GM13977 (cell line): Measurements from ENCODE around the gene MARCO.

ENCODE experiments used
- DNase-seq: peaks from one replicate; pipeline ENCODE4 v3.0.0; 2012; ENCODE audit warnings: low spot score
- CTCF ChIP-seq: IDR thresholded peaks from 2 replicates; pipeline ENCODE4 v1.5.1; 2012; ENCODE audit warnings: mild to moderate bottlenecking, control low read depth; ENCODE audit not compliant: insufficient read depth; ENCODE audit errors: extremely low read depth, missing control alignments
- in situ Hi-C: fragments of 300-500 bp; cut with MboI; formaldehyde crosslinking; loops from one replicate; pipeline ENCODE4 v1.12.0; 2022; ENCODE audit warnings: low sequenced_read_pairs, low pct_unique_long_range_greater_than_20kb, mixed read lengths, inconsistent platforms; ENCODE audit not compliant: unreplicated experiment

The MARCO gene

GRCh38 chr2:118987886-118988285 lies 45.9 kb downstream of the MARCO start:
- in situ Hi-C loops: no loop called here
- no peak for TF ChIP-seq CTCF

GRCh38 chr2:118988706-118989105 lies 46.7 kb downstream of the MARCO start:
- TF ChIP-seq CTCF: no peak
- in situ Hi-C loops: no loop called here
- no peak for DNase-seq

More at GRCh38 chr2:118987886-118988285, 45.9 kb downstream of the MARCO start:
- DNase-seq: no peak

- in situ Hi-C loops: no loop called here
- DNase-seq: no peak
- no peak for TF ChIP-seq CTCF
Measured at GRCh38 chr2:118989481-118989880, 47.5 kb downstream of the MARCO start.

GRCh38 chr2:118990757-118991545 lies 49.0 kb downstream of the MARCO start:
- in situ Hi-C loops: no loop called here
- TF ChIP-seq CTCF: no peak
- DNase-seq: no peak

GRCh38 chr2:118991554-118991953 lies 49.6 kb downstream of the MARCO start:
- no peak for TF ChIP-seq CTCF
- DNase-seq: no peak
- in situ Hi-C loops: no loop called here

GRCh38 chr2:118992740-118993391 lies 50.9 kb downstream of the MARCO start:
- DNase-seq: no peak
- in situ Hi-C loops: no loop called here
- TF ChIP-seq CTCF: no peak
